Measurements from ENCODE around the gene PRKD1.

The PRKD1 gene

GRCh38 chr14:29649170-29649569 lies 278.5 kb downstream of the PRKD1 start:
- Histone ChIP-seq H3K36me3 (ENCODE audit: control insufficient read depth, insufficient read depth, low read length) (no peaks in the 10 kb centered on the region), H3K27me3 (ENCODE audit: control insufficient read depth, insufficient read depth, low read length, poor library complexity, severe bottlenecking) (no peaks in the 10 kb centered on the region), H3K27ac (ENCODE audit: insufficient read depth, low read depth, low read length, poor library complexity, severe bottlenecking) (no peak overlapping the region), H3K4me1 (ENCODE audit: control insufficient read depth, insufficient read depth, low read length) (no peaks in the 10 kb centered on the region), H3K9me3 (ENCODE audit: control insufficient read depth, low read length) (no peaks in the 10 kb centered on the region), H3K4me3 (ENCODE audit: insufficient read depth, low read depth, low read length) (no peak overlapping the region)
- 94% methylated on average over 3 of the region's 3 CpGs for WGBS, 2 experiments

- Histone ChIP-seq H3K4me3 (ENCODE audit: insufficient read depth, low read depth, low read length) (no peak overlapping the region), H3K4me1 (ENCODE audit: control insufficient read depth, insufficient read depth, low read length) (no peaks in the 10 kb centered on the region), H3K27me3 (ENCODE audit: control insufficient read depth, insufficient read depth, low read length, poor library complexity, severe bottlenecking) (no peaks in the 10 kb centered on the region), H3K36me3 (ENCODE audit: control insufficient read depth, insufficient read depth, low read length) (no peaks in the 10 kb centered on the region), H3K9me3 (ENCODE audit: control insufficient read depth, low read length) (no peaks in the 10 kb centered on the region), H3K27ac (ENCODE audit: insufficient read depth, low read depth, low read length, poor library complexity, severe bottlenecking) (no peak overlapping the region)
Measured at GRCh38 chr14:29648045-29648444, 279.6 kb downstream of the PRKD1 start.

GRCh38 chr14:29645117-29645516 lies 282.5 kb downstream of the PRKD1 start:
- Histone ChIP-seq H3K36me3 (ENCODE audit: control insufficient read depth, insufficient read depth, low read length) (no peaks in the 10 kb centered on the region), H3K9me3 (ENCODE audit: control insufficient read depth, low read length) (no peaks in the 10 kb centered on the region), H3K4me1 (ENCODE audit: control insufficient read depth, insufficient read depth, low read length) (no peaks in the 10 kb centered on the region), H3K4me3 (ENCODE audit: insufficient read depth, low read depth, low read length) (no peak overlapping the region), H3K27me3 (ENCODE audit: control insufficient read depth, insufficient read depth, low read length, poor library complexity, severe bottlenecking) (no peaks in the 10 kb centered on the region), H3K27ac (ENCODE audit: insufficient read depth, low read depth, low read length, poor library complexity, severe bottlenecking) (no peak overlapping the region)
- WGBS, 2 experiments = 94 to 100% methylated on average over 1 of the region's 1 CpG

- Histone ChIP-seq H3K9me3 (ENCODE audit: control insufficient read depth, low read length) (no peaks in the 10 kb centered on the region), H3K4me1 (ENCODE audit: control insufficient read depth, insufficient read depth, low read length) (no peaks in the 10 kb centered on the region), H3K27ac (ENCODE audit: insufficient read depth, low read depth, low read length, poor library complexity, severe bottlenecking) (no peak overlapping the region), H3K27me3 (ENCODE audit: control insufficient read depth, insufficient read depth, low read length, poor library complexity, severe bottlenecking) (no peaks in the 10 kb centered on the region), H3K4me3 (ENCODE audit: insufficient read depth, low read depth, low read length) (no peak overlapping the region), H3K36me3 (ENCODE audit: control insufficient read depth, insufficient read depth, low read length) (no peaks in the 10 kb centered on the region)
- 86 to 100% methylated on average over 1 to 4 of the region's 5 CpGs for WGBS, 2 experiments
Measured at GRCh38 chr14:29643433-29644211, 284.0 kb downstream of the PRKD1 start.

GRCh38 chr14:29637411-29637810 lies 290.2 kb downstream of the PRKD1 start:
- H3K36me3 ChIP-seq (ENCODE audit: control insufficient read depth, insufficient read depth, low read length) = no peaks in the 10 kb centered on the region
- H3K27ac ChIP-seq (ENCODE audit: insufficient read depth, low read depth, low read length, poor library complexity, severe bottlenecking) = no peak overlapping the region
- no peaks in the 10 kb centered on the region for H3K27me3 ChIP-seq (ENCODE audit: control insufficient read depth, insufficient read depth, low read length, poor library complexity, severe bottlenecking)
- H3K9me3 ChIP-seq (ENCODE audit: control insufficient read depth, low read length) = no peaks in the 10 kb centered on the region
- H3K4me3 ChIP-seq (ENCODE audit: insufficient read depth, low read depth, low read length) = no peak overlapping the region
- WGBS, 2 experiments = 96 to 100% methylated on average over 2 of the region's 2 CpGs
- no peaks in the 10 kb centered on the region for H3K4me1 ChIP-seq (ENCODE audit: control insufficient read depth, insufficient read depth, low read length)

- no peaks in the 10 kb centered on the region for H3K27me3 ChIP-seq (ENCODE audit: control insufficient read depth, insufficient read depth, low read length, poor library complexity, severe bottlenecking)
- no peaks in the 10 kb centered on the region for H3K36me3 ChIP-seq (ENCODE audit: control insufficient read depth, insufficient read depth, low read length)
- H3K4me3 ChIP-seq (ENCODE audit: insufficient read depth, low read depth, low read length) = no peak overlapping the region
- 69 to 76% methylated on average over 2 to 3 of the region's 3 CpGs for WGBS, 2 experiments
- H3K9me3 ChIP-seq (ENCODE audit: control insufficient read depth, low read length) = no peaks in the 10 kb centered on the region
- H3K4me1 ChIP-seq (ENCODE audit: control insufficient read depth, insufficient read depth, low read length) = no peaks in the 10 kb centered on the region
- no peak overlapping the region for H3K27ac ChIP-seq (ENCODE audit: insufficient read depth, low read depth, low read length, poor library complexity, severe bottlenecking)
Measured at GRCh38 chr14:29636870-29637269, 290.8 kb downstream of the PRKD1 start.

GRCh38 chr14:29630566-29631160 lies 297.0 kb downstream of the PRKD1 start:
- WGBS, 2 experiments = 92 to 97% methylated on average over 4 to 5 of the region's 5 CpGs
- Histone ChIP-seq H3K36me3 (ENCODE audit: control insufficient read depth, insufficient read depth, low read length) (no peaks in the 10 kb centered on the region), H3K27me3 (ENCODE audit: control insufficient read depth, insufficient read depth, low read length, poor library complexity, severe bottlenecking) (no peaks in the 10 kb centered on the region), H3K27ac (ENCODE audit: insufficient read depth, low read depth, low read length, poor library complexity, severe bottlenecking) (no peak overlapping the region), H3K4me3 (ENCODE audit: insufficient read depth, low read depth, low read length) (no peak overlapping the region), H3K9me3 (ENCODE audit: control insufficient read depth, low read length) (no peaks in the 10 kb centered on the region), H3K4me1 (ENCODE audit: control insufficient read depth, insufficient read depth, low read length) (no peaks in the 10 kb centered on the region)

- H3K4me3 ChIP-seq (ENCODE audit: insufficient read depth, low read depth, low read length) = no peak overlapping the region
- no peaks in the 10 kb centered on the region for H3K9me3 ChIP-seq (ENCODE audit: control insufficient read depth, low read length)
- no peaks in the 10 kb centered on the region for H3K4me1 ChIP-seq (ENCODE audit: control insufficient read depth, insufficient read depth, low read length)
- no peak overlapping the region for H3K27ac ChIP-seq (ENCODE audit: insufficient read depth, low read depth, low read length, poor library complexity, severe bottlenecking)
- no peaks in the 10 kb centered on the region for H3K36me3 ChIP-seq (ENCODE audit: control insufficient read depth, insufficient read depth, low read length)
- no peaks in the 10 kb centered on the region for H3K27me3 ChIP-seq (ENCODE audit: control insufficient read depth, insufficient read depth, low read length, poor library complexity, severe bottlenecking)
Measured at GRCh38 chr14:29629839-29630238, 297.8 kb downstream of the PRKD1 start.

GRCh38 chr14:29627137-29627536 lies 300.5 kb downstream of the PRKD1 start:
- WGBS, 2 experiments = 87 to 100% methylated on average over 3 of the region's 3 CpGs
- no peaks in the 10 kb centered on the region for H3K9me3 ChIP-seq (ENCODE audit: control insufficient read depth, low read length)
- no peaks in the 10 kb centered on the region for H3K27me3 ChIP-seq (ENCODE audit: control insufficient read depth, insufficient read depth, low read length, poor library complexity, severe bottlenecking)
- H3K4me3 ChIP-seq (ENCODE audit: insufficient read depth, low read depth, low read length) = no peak overlapping the region
- H3K36me3 ChIP-seq (ENCODE audit: control insufficient read depth, insufficient read depth, low read length) = no peaks in the 10 kb centered on the region
- no peaks in the 10 kb centered on the region for H3K4me1 ChIP-seq (ENCODE audit: control insufficient read depth, insufficient read depth, low read length)
- no peak overlapping the region for H3K27ac ChIP-seq (ENCODE audit: insufficient read depth, low read depth, low read length, poor library complexity, severe bottlenecking)

- H3K27ac ChIP-seq (ENCODE audit: insufficient read depth, low read depth, low read length, poor library complexity, severe bottlenecking) = no peak overlapping the region
- no peaks in the 10 kb centered on the region for H3K27me3 ChIP-seq (ENCODE audit: control insufficient read depth, insufficient read depth, low read length, poor library complexity, severe bottlenecking)
- no peaks in the 10 kb centered on the region for H3K36me3 ChIP-seq (ENCODE audit: control insufficient read depth, insufficient read depth, low read length)
- no peak overlapping the region for H3K4me3 ChIP-seq (ENCODE audit: insufficient read depth, low read depth, low read length)
- no peaks in the 10 kb centered on the region for H3K9me3 ChIP-seq (ENCODE audit: control insufficient read depth, low read length)
- 93 to 94% methylated on average over 3 of the region's 4 CpGs for WGBS, 2 experiments
- no peaks in the 10 kb centered on the region for H3K4me1 ChIP-seq (ENCODE audit: control insufficient read depth, insufficient read depth, low read length)
Measured at GRCh38 chr14:29618323-29619067, 309.2 kb downstream of the PRKD1 start.

Measured in ectodermal cell (in vitro differentiated cells).